Measurements from ENCODE around the gene DDX10. TPM values are rescaled to one million over a fixed set of nuclear protein-coding genes. Genes with fewer than 3 reads are reported as not detected.

The DDX10 gene
- total and polyA plus RNA-seq, 9 of the 15 experiments (the other 6 are each of a cell fraction or from before 2014, with no cell fraction given): 33.9 to 94.6 (median 50.7) TPM

DNA sequence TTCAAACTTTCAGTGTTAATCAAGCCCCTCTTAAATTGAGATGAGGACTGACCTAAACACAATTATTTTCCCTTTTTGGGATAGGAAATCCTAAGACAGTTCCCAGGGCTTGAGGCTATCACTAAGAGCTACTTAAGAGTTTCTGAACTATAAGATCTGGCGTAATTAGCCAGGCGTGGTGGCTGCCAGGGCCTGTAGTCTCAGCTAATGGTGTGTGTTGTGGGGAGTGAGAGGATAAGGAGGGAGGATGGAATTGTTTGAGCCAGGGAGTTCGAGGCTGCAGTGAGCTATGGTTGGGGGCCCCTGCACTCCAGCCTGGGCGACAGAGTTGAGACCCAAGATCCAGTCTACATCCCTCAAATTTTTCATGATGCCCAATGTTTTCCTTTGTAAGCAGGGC lies 47.8 kb upstream of the DDX10 start (continued):
- TF ChIP-seq SRSF9 (IDR thresholded peaks at IDR 0.05; ENCODE audit: borderline replicate concordance, low read depth, low read length) (no peak), NR1H2 (CRISPR knock-in tag; IDR thresholded peaks at IDR 0.05) (no peak), ZNF76 (CRISPR knock-in tag; IDR thresholded peaks at IDR 0.05; ENCODE audit: borderline replicate concordance) (no peak), THAP7 (CRISPR knock-in tag; IDR thresholded peaks at IDR 0.05) (no peak), RBM25 (IDR thresholded peaks at IDR 0.05; ENCODE audit: low read depth, low read length, severe bottlenecking) (no peak)

GRCh38 chr11:108618529-108618928 lies 46.3 kb upstream of the DDX10 start:
- ATAC-seq (no peak), DNase-seq (ENCODE audit: extremely low read depth in 1 of 4, low spot score in 3 of 4) (no peak), FAIRE-seq (no peak)
- in situ Hi-C loops (cut with MboI): no loop called here
- Histone ChIP-seq H3K9me1 (ENCODE audit: control insufficient read depth, insufficient read depth, low read length) (no peaks in the 10 kb centered on the region), H2AFZ (ENCODE audit: low read depth, low read length) (no peak overlapping the region), H3K9ac (ENCODE audit: insufficient read depth in 1 of 2, low read depth in 2 of 2, low read length in 2 of 2) (no peak overlapping the region), H3K4me3 (no peak overlapping the region), H3K27me3 (ENCODE audit: control insufficient read depth in 2 of 2, insufficient read depth in 2 of 2, low read length in 2 of 2) (no peaks in the 10 kb centered on the region), H4K20me1 (replicated peaks; ENCODE audit: control insufficient read depth, insufficient read depth, low read length) (no peaks in the 10 kb centered on the region), H3K27ac (ENCODE audit: extremely low read depth, low read depth, low read length) (no peak overlapping the region), H3K4me1 (replicated peaks in 1 of 2; ENCODE audit: control insufficient read depth in 2 of 2, insufficient read depth in 2 of 2, low read length in 2 of 2) (no peaks in the 10 kb centered on the region), H3K9me3 (replicated peaks; ENCODE audit: control insufficient read depth, insufficient read depth, low read depth, low read length) (no peaks in the 10 kb centered on the region), H3K36me3 (ENCODE audit: control insufficient read depth, insufficient read depth, low read length) (no peaks in the 10 kb centered on the region), H3K79me2 (ENCODE audit: control insufficient read depth, insufficient read depth, low read length) (no peaks in the 10 kb centered on the region), H3K4me2 (ENCODE audit: insufficient read depth, low read length) (no peak overlapping the region)
- CTCF ChIA-PET (ENCODE audit: low intra/inter-chr PET ratio): no interaction called here
- WGBS (ENCODE audit: insufficient coverage, low coverage, missing lambda C conversion rate): 24% methylated on average over 1 of the region's 1 CpG
- intact Hi-C loops (cut with micrococcal nuclease): no loop called here
- BruUV-seq (replicated peaks): no TSS peak
- POLR2A ChIA-PET: no interaction called here
- TF ChIP-seq HCFC1 (IDR thresholded peaks at IDR 0.05; ENCODE audit: low read depth, low read length) (no peak), EHMT2 (IDR thresholded peaks at IDR 0.05) (no peak), ZKSCAN3 (CRISPR knock-in tag; IDR thresholded peaks at IDR 0.05) (no peak), ZBTB34 (CRISPR knock-in tag; IDR thresholded peaks at IDR 0.05) (no peak), PTRF (tag; IDR thresholded peaks at IDR 0.05) (no peak), ZNF143 (CRISPR knock-in tag; IDR thresholded peaks at IDR 0.05) (no peak), E2F6 (IDR thresholded peaks at IDR 0.05; ENCODE audit: borderline replicate concordance in 1 of 2, extremely low read depth in 1 of 2, insufficient read depth in 1 of 2, insufficient read length in 1 of 2, low read depth in 1 of 2, low read length in 1 of 2, poor library complexity in 1 of 2, severe bottlenecking in 1 of 2) (no peak)
- TF ChIP-seq, protein P1, sequence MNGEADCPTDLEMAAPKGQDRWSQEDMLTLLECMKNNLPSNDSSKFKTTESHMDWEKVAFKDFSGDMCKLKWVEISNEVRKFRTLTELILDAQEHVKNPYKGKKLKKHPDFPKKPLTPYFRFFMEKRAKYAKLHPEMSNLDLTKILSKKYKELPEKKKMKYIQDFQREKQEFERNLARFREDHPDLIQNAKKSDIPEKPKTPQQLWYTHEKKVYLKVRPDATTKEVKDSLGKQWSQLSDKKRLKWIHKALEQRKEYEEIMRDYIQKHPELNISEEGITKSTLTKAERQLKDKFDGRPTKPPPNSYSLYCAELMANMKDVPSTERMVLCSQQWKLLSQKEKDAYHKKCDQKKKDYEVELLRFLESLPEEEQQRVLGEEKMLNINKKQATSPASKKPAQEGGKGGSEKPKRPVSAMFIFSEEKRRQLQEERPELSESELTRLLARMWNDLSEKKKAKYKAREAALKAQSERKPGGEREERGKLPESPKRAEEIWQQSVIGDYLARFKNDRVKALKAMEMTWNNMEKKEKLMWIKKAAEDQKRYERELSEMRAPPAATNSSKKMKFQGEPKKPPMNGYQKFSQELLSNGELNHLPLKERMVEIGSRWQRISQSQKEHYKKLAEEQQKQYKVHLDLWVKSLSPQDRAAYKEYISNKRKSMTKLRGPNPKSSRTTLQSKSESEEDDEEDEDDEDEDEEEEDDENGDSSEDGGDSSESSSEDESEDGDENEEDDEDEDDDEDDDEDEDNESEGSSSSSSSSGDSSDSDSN (IDR thresholded peaks at IDR 0.05; ENCODE audit: borderline replicate concordance in 1 of 2, low read depth in 2 of 2, low read length in 2 of 2): no peak
- TF ChIP-seq, protein P2, sequence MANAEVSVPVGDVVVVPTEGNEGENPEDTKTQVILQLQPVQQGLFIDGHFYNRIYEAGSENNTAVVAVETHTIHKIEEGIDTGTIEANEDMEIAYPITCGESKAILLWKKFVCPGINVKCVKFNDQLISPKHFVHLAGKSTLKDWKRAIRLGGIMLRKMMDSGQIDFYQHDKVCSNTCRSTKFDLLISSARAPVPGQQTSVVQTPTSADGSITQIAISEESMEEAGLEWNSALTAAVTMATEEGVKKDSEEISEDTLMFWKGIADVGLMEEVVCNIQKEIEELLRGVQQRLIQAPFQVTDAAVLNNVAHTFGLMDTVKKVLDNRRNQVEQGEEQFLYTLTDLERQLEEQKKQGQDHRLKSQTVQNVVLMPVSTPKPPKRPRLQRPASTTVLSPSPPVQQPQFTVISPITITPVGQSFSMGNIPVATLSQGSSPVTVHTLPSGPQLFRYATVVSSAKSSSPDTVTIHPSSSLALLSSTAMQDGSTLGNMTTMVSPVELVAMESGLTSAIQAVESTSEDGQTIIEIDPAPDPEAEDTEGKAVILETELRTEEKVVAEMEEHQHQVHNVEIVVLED (CRISPR knock-in tag; IDR thresholded peaks at IDR 0.05): no peak
